ENCODE results near the gene URB1.

DNA sequence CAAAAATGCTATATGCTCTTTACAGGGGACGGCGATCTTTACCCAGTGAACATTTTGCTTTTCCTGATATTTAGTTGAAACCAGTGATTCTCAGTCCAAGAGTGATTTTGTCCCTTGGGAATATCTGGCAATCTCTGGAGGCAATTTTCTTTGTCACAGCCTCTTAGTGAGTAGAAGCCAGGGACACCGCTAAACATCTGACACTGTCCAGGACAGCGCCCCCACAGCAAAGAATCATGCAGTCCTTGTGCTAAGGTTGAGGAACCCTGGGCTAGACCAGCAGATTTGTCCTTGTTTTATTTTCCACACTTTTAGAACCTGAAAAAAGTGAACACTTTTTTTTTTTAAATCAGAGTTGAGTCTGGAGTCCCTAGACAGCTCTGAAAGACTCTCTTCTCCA, 32.8 kb upstream of the URB1 start:
- TF ChIP-seq, protein P1, sequence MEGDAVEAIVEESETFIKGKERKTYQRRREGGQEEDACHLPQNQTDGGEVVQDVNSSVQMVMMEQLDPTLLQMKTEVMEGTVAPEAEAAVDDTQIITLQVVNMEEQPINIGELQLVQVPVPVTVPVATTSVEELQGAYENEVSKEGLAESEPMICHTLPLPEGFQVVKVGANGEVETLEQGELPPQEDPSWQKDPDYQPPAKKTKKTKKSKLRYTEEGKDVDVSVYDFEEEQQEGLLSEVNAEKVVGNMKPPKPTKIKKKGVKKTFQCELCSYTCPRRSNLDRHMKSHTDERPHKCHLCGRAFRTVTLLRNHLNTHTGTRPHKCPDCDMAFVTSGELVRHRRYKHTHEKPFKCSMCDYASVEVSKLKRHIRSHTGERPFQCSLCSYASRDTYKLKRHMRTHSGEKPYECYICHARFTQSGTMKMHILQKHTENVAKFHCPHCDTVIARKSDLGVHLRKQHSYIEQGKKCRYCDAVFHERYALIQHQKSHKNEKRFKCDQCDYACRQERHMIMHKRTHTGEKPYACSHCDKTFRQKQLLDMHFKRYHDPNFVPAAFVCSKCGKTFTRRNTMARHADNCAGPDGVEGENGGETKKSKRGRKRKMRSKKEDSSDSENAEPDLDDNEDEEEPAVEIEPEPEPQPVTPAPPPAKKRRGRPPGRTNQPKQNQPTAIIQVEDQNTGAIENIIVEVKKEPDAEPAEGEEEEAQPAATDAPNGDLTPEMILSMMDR (conservative IDR thresholded peaks at IDR 0.05; ENCODE audit: low read length) = 0 out of 2 replicates have a peak, but pooled peaks have one; percentile 23
- no peak for TF ChIP-seq EZH2phosphoT487 (IDR thresholded peaks at IDR 0.05; ENCODE audit: borderline replicate concordance, low read depth, low read length)
